HG03432 (cell line): ENCODE data around the gene ZRANB1.
"Not testable (repeated sequence)": the region's sequence is repeated elsewhere in the genome, so short reads cannot be mapped to it uniquely, and the experiment has no call there.

Experiments
- ATAC-seq: cut with Tn5 transposase; IDR thresholded peaks from one replicate; pipeline ENCODE4 v1.9.1; 2021; ENCODE audit warnings: mild to moderate bottlenecking, moderate library complexity; ENCODE audit not compliant: unreplicated experiment

ZRANB1 gene

DNA sequence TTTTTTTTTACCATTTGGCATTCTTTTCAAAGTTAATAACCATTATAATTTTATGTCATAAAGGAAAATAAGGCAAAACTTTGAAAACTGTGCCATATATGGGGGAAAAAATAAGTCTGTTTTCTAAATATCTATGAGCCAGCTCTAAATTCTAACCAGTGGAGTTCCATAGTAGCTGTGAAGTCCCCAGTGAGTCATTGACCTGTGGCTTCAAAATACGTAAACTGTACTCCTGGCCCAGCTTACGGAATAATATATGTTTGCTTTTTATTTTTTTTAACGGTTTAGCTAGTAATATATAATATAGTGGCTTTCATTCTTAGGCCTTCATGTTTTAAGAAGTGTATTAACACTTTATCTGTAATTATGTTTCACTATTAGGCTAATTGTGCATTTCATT is 20.5 kb downstream of the ZRANB1 start:
- ATAC-seq: no peak

DNA sequence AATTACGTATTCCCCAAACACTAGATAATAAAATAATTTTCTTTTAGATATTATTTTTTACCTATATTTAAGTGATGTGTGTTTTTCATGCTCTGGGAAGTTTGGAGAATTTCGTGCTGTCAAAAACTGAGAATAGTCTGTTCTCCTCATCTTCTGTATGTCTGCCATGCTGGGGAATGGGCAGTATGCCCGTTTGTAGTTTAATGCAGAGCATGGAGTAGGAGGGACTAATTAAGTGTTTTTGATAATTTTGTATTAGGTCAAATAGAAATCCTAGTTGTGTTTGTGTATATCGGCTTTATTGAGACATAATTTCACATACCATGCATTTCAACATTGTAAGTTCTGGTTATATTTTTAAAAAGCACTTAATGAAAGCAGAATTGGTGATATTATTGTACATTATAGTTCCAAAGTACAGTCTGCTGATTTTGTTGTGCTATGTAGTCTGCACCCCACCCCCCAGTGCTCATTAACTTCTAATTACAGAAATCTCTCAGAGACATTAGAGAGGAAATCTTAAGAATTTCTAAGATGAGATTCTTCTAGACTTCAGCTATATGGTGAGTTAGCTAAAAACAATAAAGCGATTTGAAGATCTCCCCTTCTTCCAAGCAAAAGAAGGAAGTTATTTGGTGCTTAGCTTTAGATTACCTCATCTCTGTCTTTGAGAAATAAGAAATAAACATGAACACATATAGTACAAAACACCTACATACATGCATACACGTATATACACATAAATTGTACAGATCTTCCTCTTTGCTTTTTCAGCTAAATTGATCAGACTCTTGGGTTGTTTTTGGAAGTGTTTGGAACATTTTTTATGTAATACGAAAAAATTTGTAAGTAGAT is 22.2 kb downstream of the ZRANB1 start:
- ATAC-seq: no peak

DNA sequence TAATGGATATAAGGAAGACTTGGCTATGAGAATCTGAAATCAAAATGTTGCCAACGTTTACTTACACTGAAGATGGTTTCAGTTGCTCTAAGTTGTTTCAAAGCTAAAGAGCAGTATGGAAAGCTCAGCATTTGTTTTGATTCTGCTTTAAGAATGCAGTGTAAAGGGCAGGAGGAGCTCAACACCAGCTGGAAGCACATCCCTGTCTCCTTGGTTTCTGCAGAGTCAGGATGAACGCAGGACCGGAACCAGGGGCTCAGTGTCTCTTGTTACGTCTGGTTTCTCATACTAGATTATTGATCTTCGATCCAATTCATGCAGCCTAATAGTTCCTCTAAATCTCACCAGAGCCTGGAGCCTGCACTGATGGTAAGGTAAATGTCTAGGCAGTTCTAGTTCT is 24.1 kb downstream of the ZRANB1 start:
- no peak for ATAC-seq

DNA sequence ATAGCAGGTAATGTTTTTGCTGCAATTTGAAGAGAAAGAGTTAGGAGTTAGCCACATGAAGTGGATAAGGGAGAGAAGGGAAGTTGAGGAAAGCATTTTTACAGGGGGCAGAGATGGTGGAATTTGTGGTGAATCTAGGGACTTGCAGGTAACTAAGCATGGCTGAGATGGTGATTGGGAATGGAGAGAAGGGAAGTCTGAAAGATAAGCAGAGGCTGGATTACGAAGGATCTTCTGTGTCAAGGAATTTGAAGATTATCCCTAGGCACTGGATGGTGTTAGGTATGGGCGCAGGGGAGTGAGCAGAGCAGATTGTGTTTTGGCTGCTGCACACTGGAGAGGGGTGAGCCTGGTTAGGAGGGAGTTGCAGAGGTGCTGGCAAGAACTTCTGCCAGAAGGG is 25.3 kb downstream of the ZRANB1 start:
- no peak for ATAC-seq

DNA sequence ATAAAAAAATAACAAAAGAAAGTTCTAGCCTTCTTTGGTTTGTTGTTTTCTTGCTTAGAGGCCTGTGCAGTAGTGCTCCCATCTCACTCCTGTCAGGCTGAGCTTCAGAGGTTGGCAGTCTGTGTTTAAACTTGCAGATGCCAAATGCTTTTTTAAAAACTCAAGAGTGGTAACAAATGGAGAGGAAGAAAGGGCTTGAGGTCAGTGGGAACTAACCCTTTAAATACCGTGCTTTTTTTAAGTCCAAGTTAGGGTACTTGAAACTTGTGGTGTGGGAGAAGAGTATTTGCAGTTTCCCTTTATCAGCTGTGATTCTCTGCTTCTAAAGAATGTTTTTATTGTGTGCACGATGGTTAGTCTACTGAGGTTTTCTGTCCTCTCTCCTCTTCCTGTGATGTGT is 29.4 kb downstream of the ZRANB1 start:
- ATAC-seq: peak; percentile 59

DNA sequence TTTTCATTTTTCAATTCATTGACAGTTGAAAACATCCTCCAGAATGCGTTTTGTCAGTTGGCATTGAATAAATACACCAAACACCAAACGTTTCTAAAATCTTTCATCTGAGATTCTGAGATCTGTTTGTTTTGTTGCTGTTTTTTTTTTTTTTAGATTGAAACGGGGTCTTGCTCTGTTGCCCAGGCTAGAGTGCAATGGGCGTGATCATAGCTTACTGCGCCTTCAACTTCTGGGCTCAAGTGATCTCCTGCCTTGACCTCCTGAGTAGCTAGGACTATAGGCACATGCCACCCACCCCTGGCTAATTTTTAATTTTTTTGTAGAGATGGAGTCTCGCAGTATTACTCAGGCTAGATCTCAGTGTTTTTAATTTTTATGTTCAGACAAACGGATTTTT is 30.7 kb downstream of the ZRANB1 start:
- ATAC-seq: no peak

DNA sequence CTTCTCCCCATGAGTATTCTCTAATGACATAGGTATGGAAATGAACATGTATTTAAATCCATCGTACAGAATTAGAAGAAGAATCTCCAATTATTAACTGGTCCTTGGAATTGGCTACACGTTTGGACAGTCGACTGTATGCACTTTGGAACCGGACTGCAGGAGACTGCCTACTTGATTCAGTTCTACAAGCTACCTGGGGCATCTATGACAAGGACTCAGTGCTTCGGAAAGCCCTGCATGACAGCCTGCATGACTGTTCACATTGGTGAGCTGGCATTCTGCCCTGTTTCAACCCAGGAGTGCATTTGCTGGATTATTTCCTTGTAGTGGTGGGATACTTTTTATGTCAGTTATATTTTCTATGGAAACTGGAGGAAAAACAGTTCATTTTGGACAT is 32.2 kb downstream of the ZRANB1 start:
- no peak for ATAC-seq

DNA sequence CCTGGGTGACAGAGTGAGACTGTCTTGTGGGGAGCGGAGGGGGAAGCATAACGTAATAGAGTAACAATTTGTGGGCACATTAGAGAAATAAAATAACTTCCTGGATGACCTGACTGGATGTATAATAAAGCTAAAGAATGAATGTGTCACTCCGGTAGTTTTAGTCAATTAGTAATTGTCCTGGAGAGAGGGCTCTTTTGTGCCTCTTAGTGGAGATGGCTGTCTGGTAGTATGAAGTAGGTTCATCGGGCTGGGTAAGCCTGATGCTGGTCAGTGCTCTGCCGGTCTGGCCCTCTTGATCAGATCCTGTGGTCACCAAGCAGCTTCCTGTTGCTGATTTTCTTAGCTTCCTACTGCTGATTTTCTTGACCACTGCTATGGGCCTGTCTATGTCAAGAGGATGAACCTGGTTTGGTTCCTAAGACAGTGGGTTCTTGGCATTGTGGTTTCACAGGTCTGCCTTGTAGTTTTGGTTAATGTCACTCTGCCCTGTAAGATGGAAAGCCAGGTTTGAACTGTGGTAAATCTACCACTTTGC is 34.1 kb downstream of the ZRANB1 start:
- ATAC-seq: peak; percentile 64

DNA sequence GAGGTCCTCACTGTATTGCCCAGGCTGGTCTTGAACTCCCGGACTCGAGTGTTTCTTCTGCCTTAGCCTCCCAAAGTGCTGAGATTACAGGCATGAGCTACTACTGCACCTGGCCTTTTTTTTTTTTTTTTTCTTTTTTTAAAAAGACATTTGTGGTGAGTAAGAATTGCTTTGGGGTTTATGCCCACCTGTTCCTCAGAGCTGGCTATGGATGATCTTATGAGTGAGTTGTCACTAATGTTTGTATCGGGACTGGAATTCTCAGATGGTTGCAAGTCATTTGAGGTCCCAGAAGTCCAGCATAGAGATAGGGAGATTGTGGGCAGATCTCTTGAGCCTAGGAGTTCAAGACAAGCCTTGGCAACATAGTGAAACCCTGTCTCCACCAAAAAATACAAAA is 35.2 kb downstream of the ZRANB1 start:
- no peak for ATAC-seq

DNA sequence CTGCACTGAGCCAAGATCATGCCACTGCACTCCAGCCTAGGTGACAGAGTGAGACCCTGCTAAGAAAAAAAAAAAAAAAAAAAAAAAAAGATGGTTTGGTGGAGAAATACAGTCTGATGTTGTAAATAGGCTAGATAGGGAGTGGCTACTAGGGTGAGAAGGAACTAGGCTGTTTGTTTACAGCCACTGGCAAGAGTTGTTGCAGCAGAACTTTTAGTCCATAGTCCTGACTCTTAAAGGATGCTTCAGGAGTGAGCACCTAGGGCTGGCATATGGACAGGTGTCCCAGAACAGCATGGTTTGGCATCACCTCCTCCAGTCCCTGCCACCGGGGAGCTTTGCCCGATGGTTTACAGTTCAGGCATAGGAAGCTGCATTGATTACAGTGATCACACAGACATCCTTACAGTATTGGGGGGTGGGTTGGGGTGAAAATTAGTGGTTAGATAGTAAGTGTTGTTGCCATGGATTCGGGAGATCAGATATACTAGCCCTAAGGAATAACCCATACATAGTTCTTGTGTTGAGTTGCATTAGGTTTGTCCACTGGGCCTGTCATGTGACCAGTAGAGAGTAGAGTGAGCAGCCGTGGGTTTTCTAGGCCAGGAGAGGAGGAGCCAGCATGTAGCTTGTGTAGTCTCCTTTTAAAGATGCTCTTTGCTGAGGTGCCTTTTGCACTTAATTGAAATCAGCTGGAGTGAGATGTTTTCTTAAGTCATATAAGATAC is 35.9 kb downstream of the ZRANB1 start:
- ATAC-seq: no peak

DNA sequence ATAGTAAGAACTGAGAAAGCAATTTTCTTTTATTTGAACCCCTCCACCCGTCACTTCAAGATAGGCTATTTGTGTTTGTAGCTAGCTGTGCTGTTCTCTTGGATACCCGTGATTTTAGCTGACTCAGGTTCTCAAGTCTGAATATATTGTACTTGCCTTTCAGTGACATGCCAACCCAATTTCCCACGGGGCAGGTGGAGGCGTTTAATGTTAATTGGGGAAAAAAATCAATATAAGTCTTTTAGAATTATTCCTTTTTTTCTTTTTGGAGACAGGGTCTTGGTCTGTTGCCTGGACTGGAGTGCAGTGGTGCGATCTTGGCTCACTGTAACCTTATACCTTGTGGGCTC is 36.4 kb downstream of the ZRANB1 start:
- no peak for ATAC-seq

DNA sequence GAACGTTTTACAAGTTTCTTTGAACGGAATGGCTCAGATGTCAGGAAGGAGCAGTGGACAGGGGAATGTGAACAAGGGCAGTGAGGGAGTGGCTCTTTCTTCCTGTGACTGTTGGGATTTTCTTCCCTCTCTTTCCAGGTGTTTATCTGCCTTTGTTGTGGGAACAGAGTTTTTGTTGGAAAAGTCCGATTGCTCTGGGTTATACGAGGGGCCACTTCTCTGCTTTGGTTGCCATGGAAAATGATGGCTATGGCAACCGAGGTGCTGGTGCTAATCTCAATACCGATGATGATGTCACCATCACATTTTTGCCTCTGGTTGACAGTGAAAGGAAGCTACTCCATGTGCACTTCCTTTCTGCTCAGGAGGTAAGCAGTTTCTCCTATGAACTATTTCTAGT is 41.4 kb downstream of the ZRANB1 start:
- no peak for ATAC-seq

DNA sequence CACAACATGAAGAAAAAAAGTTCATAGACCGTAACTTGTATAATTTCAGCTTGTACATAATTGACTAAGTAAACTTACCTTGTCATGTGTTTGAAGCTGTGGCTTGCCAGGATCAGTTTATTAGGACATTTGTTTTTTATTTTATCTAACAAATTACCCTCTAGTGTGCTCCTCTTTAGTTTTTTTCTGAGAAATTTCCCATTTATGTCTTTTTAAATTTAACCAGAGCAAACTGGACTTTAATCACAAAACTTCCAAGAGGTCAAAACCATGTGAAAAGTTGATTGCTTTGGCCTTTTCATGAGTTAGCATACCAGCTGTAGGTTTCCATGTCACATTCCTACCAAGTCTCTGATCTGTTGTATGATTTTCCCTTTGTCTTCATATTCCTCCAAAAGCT is 42.5 kb downstream of the ZRANB1 start:
- no peak for ATAC-seq

DNA sequence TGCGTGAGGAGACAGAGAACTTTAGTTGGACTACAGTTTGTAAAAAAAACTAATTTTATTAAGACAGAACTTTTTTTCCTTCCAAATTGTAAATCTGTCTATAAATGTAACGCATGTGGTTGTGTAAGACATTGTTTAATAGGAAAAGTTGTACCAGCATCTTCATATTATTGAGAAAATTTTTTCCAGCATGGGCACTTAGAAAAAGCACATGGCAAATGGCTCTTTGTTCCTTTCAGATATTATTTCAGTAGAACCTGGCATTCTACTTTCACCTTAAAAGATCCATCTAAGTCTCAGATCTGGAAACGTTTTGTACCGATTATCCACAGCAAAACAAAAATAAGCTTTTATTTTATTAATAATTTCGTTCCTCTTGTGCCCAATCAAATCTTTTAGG is 43.2 kb downstream of the ZRANB1 start:
- no peak for ATAC-seq

DNA sequence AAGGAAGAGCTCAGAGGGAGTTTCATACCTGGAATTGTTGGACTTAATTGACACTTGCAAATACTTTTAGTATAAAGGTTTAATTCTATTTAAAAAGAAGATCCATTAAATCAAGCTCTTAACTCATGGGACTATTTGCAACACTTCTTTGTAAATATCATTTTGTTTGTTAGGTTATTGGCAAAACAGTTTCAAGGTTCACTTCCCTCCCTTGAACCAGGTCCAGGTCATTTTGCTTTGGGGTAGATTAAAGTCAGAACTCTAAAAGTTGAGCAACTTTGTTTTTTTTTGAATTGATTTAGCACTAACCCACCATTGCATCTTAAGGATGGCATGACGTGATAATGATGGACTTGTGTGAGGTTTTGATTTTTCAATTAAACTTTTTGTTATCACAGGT is 45.9 kb downstream of the ZRANB1 start:
- no peak for ATAC-seq

DNA sequence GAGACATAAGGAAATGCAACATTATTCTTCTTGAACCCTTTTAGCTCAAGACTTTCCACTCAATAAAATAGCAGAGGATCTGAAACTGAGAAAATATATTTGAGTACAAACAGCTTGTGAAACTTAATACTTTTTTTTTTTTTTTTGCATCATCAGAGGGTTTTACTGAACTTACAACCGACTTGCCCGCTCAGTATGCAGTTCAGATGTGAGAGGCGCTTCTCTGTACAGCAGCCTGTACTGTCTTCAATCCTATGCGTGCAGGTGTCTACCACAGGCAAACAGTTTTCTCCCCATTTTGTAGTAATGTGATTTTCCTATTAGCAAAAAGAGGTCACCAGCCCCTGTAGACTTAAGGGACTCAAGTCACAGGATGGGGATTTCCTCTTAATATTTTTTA is 46.8 kb downstream of the ZRANB1 start:
- ATAC-seq: not testable (repeated sequence)

DNA sequence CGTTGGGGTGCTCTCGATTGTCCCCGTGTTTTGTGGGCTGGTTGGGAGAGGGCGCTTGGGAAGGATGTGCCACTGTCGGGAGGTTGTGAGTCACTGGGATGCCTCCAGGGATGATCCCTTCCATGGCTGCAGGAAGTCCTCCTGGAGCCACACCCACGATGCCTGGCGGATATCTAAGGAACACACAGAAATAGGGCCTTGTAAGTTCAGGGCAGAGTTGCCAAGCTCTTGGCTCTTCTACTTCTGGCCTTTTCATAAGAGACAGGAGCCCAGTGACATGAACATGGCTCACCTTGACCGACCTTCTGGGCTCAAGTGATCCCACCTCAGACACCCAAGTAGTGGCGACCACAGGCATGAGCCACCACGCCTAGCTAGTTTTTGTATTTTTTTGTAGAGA is 47.6 kb downstream of the ZRANB1 start:
- ATAC-seq: no peak

DNA sequence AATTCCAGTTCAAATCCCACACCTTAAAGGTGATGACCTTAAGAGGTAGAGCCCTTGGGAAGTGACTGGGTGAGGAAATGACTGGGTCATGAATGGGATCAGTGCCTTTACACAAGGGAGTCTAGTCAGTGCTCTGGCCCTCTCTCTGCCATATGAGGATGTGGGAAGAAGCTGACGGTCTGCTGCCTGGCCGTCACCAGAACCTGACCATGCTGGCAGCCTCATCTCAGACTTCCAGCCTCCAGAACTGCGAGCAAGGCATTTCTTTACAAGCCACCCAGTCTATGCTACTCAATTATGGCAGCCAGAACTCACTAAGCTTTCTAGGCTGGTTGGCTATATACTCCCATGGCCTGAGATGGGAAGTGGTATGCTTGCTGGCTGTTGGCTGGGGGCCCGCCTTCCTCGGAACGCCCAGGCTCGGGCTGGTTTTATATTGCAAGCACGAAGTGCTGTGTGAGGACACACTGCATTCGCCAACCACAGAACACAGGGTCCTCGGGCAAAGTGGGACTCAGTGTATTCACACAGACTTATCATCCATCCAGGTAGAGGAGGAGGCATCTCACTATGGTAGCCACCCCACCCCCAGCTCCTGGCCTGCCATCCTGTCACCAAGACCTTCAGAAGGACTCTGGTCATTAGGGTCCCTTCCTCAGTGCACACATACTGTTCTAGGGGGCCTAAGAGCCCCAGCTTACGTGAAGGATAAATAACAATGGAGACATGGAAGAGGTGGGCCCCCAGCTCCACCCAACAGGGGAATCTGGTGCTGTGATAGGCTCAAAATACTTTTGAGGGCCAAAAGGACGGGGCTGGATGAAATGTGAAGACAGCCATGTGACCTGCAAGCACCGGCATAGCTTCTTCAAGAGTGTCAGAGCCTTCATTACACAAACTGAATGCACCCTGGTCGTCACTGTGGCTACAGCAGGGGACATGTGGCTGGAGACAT is 49.0 kb downstream of the ZRANB1 start:
- ATAC-seq: no peak

DNA sequence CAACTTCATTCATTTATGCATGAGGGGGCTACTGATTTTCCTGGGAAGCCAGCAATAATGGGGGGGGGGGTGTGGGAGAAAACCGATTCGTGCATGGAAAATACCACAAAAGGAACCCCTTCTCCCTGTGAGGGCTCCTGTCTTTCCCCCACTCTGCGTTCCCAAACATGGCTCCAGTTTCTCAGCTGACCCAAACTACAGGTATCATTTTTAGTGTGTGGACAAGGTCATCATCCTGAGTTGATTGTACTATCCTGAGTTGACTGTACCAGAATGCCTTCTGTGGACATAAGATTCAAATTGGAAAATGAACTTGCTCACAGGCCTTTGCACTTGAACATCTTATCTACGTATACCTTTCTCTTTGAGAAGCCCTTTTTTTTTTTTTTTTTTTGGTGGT is 49.9 kb downstream of the ZRANB1 start:
- no peak for ATAC-seq

DNA sequence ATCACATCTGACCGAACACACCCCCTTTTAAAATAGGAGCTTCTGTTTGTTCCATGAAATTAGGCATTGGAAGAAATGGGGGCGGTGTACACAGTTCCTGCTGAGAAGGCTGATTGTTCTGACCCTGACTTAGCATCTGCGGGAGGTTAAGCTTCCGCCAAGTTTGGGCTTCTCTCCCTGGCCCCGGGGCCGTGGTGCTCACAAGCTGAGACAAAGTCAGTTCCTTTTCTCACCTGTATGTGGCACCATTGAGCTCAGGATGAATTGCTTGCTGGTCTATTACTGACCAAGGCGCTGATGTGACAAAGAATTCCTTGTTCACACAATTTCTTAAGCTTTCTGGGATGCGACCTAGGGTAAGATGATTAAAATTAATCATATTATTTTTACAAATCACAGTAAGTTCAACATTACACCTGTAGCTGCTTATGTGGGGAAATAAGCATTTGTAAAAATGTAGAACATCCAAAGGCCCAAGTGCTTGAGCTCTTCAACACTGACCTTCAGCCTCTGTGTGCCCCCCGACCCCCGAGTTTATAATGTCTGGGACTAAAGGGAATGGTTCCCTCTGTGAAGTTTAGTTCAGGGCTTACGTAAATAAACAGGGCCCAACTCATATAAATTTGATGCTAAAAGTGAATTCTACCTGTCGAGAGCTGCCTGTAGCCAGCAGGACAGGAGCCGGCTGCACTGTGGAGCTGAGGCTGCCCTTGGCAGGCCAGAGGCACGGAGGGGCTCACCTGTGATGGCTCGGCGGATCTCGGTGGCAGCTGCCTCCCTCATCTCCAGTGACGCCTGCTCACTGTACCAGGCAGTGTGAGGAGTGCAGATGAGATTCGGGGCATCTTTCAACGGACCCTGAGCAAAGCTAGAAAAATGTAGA is 50.8 kb downstream of the ZRANB1 start:
- peak; percentile 75 for ATAC-seq
